ENCODE data around the gene COX14. TPM values are rescaled to one million over a fixed set of nuclear protein-coding genes. Genes with fewer than 3 reads are reported as not detected.

Gene COX14
- total RNA-seq, 1 donor from 2014 or later, result 52.1 TPM

GRCh38 chr12:50097952-50098351 lies 14.1 kb upstream of the COX14 start:
- H3K36me3 ChIP-seq (ENCODE audit: control insufficient read depth, insufficient read depth, low read length), result peaks cover 33% of the 10 kb centered on the region
- no peak overlapping the region for H3K4me3 ChIP-seq (ENCODE audit: low read depth, low read length)
- DNase-seq (ENCODE audit: low read depth) (no peak), FAIRE-seq (peak; percentile 62)
- no peak for TF ChIP-seq CTCF (IDR thresholded peaks at IDR 0.05; ENCODE audit: insufficient read depth, low read length, severe bottlenecking)
- no peaks in the 10 kb centered on the region for H3K27me3 ChIP-seq (ENCODE audit: control insufficient read depth, insufficient read depth, low read length)

GRCh38 chr12:50099302-50100008 lies 12.6 kb upstream of the COX14 start:
- Histone ChIP-seq H3K36me3 (ENCODE audit: control insufficient read depth, insufficient read depth, low read length) (peaks cover 27% of the 10 kb centered on the region), H3K27me3 (ENCODE audit: control insufficient read depth, insufficient read depth, low read length) (no peaks in the 10 kb centered on the region), H3K4me3 (ENCODE audit: low read depth, low read length) (no peak overlapping the region)
- peak; percentile 48 for DNase-seq (ENCODE audit: low read depth)
- TF ChIP-seq CTCF (IDR thresholded peaks at IDR 0.05; ENCODE audit: insufficient read depth, low read length, severe bottlenecking), result no peak
- FAIRE-seq, result no peak

DNA sequence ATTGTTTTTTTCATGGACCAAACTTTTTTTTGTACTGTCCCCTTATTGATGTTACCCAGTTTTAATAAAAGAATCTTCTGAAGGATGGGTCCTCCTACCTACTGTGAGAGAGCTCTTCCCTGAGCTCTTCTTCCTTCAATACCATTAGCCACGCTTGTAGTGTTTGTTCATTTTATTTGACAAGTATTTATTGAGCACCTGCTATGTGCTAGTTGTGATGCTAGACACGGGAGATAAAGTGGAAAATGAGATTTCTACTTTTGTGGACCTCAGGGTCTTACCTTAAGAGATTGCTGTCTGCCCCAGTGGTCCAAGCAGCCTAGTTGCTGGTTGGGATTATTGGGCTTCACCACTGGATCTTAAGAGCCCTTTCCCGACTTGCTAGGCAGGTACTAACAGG lies 11.5 kb upstream of the COX14 start:
- TF ChIP-seq CTCF (IDR thresholded peaks at IDR 0.05; ENCODE audit: insufficient read depth, low read length, severe bottlenecking), result no peak
- no peaks in the 10 kb centered on the region for H3K27me3 ChIP-seq (ENCODE audit: control insufficient read depth, insufficient read depth, low read length)
- peaks cover 23% of the 10 kb centered on the region for H3K36me3 ChIP-seq (ENCODE audit: control insufficient read depth, insufficient read depth, low read length)
- H3K4me3 ChIP-seq (ENCODE audit: low read depth, low read length), result no peak overlapping the region
- DNase-seq (ENCODE audit: low read depth) (no peak), FAIRE-seq (no peak)

DNA sequence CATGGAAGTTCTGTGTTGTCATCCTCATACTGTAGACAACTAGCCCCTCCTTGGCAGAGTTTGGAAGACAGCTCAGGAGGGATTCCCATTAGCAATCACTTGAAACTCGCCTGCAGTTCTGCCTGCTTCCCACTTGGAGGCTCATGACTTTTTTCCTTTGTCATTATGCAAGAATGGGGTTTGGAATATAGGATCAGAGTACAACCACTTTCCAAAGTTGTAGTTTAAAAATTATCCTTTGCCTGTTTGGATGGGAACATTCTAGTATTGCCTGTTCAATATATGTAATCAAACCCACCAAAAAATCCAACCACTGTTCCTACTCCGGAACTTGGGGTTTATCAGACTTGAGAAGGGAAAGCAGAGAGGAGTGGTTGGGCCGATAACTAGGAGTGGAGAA lies 10.4 kb upstream of the COX14 start:
- peaks cover 13% of the 10 kb centered on the region for H3K36me3 ChIP-seq (ENCODE audit: control insufficient read depth, insufficient read depth, low read length)
- no peak overlapping the region for H3K4me3 ChIP-seq (ENCODE audit: low read depth, low read length)
- peak; percentile 46 for TF ChIP-seq CTCF (IDR thresholded peaks at IDR 0.05; ENCODE audit: insufficient read depth, low read length, severe bottlenecking)
- no peaks in the 10 kb centered on the region for H3K27me3 ChIP-seq (ENCODE audit: control insufficient read depth, insufficient read depth, low read length)
- DNase-seq (ENCODE audit: low read depth) (peak; percentile 34), FAIRE-seq (no peak)

DNA sequence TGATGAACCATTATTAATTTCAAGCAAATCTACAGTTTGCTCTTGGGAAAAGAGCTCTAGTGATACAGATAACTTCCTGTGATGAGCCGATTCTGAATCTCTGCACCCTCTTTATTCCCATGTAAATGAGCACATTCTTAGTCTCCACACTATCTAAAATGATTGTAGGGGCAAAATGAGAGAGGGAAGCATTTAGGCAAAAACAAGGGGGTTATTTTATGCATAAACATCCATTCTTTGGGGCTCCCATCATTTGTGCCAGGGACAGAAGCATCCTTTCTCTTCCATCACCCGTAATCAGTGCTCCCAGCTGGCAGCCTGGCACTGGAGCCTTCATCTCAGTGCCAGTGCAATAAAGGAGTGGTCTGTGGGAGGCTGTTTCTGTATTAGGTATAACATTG lies 9.9 kb upstream of the COX14 start:
- H3K27me3 ChIP-seq (ENCODE audit: control insufficient read depth, insufficient read depth, low read length), result no peaks in the 10 kb centered on the region
- peaks cover 11% of the 10 kb centered on the region for H3K36me3 ChIP-seq (ENCODE audit: control insufficient read depth, insufficient read depth, low read length)
- H3K4me3 ChIP-seq (ENCODE audit: low read depth, low read length), result no peak overlapping the region
- no peak for TF ChIP-seq CTCF (IDR thresholded peaks at IDR 0.05; ENCODE audit: insufficient read depth, low read length, severe bottlenecking)
- DNase-seq (ENCODE audit: low read depth), result no peak
- FAIRE-seq, result no peak
